KMS-11 (cell line): ENCODE measurements around the gene GLOD4.
A peak's percentile ranks its signal among the peaks of the same experiment; 100 is the strongest.
"Not testable (repeated sequence)": the region's sequence is repeated elsewhere in the genome, so short reads cannot be mapped to it uniquely, and the experiment has no call there.

Experiments
- H2AFZ ChIP-seq: fragments of 200-600 bp; sonication (generic); 2 replicates; pipeline ENCODE4 v1.6.1; 2016; ENCODE audit warnings: antibody characterized with exemption, mixed run types, low read depth
- H3K27ac ChIP-seq: fragments of 200-600 bp; sonication (generic); 2 replicates; pipeline ENCODE4 v1.6.1; 2016; ENCODE audit warnings: mild to moderate bottlenecking, mixed run types
- H3K27me3 ChIP-seq: fragments of 200-600 bp; sonication (generic); 2 replicates; pipeline ENCODE4 v1.6.1; 2017; ENCODE audit warnings: mild to moderate bottlenecking, low read depth, mixed run types, moderate library complexity; ENCODE audit not compliant: insufficient read depth
- H3K36me3 ChIP-seq: fragments of 200-600 bp; sonication (generic); 2 replicates; pipeline ENCODE4 v1.6.1; 2017; ENCODE audit warnings: mild to moderate bottlenecking, mixed run types; ENCODE audit not compliant: insufficient read depth
- H3K4me1 ChIP-seq: fragments of 200-600 bp; sonication (generic); 2 replicates; pipeline ENCODE4 v1.6.1; 2016; ENCODE audit warnings: mild to moderate bottlenecking, low read depth, mixed run types; ENCODE audit not compliant: poor library complexity, severe bottlenecking
- H3K4me2 ChIP-seq: fragments of 200-600 bp; sonication (generic); 2 replicates; pipeline ENCODE4 v1.7.0; 2016; ENCODE audit warnings: mild to moderate bottlenecking, mixed run types
- H3K4me3 ChIP-seq: fragments of 200-600 bp; sonication (generic); IDR thresholded peaks from 2 replicates; pipeline ENCODE4 v1.6.1; 2017; ENCODE audit warnings: low read depth, low read length, mixed read lengths; ENCODE audit not compliant: insufficient read depth
- H3K79me2 ChIP-seq: fragments of 200-600 bp; sonication (generic); 2 replicates; pipeline ENCODE4 v1.6.1; 2016; ENCODE audit warnings: low read depth, mixed run types; ENCODE audit not compliant: insufficient read depth
- H3K9ac ChIP-seq: fragments of 200-600 bp; sonication (generic); 2 replicates; pipeline ENCODE4 v1.6.1; 2016; ENCODE audit warnings: mild to moderate bottlenecking, mixed run types
- H4K20me1 ChIP-seq: fragments of 200-600 bp; sonication (generic); 2 replicates; pipeline ENCODE4 v1.6.1; 2016; ENCODE audit warnings: mild to moderate bottlenecking, mixed run types; ENCODE audit not compliant: insufficient read depth
- CTCF ChIP-seq: fragments of 200-600 bp; sonication (generic); conservative IDR thresholded peaks from 2 replicates; pipeline ENCODE4 v1.6.1; 2017; ENCODE audit warnings: low read depth, mild to moderate bottlenecking, antibody characterized with exemption, low read length, moderate library complexity, mixed read lengths

The GLOD4 gene

GRCh38 chr17:781805-782731, at the start of gene GLOD4, which contains the start of gene MRM3:
TSS of gene GLOD4 (minus strand) at chr17:782280. CDS start at chr17:782255, 25 bp downstream.
TSS of gene MRM3 (plus strand) at chr17:782353. CDS start at chr17:782379, 26 bp downstream.
- no peaks in the 10 kb centered on the region for H3K27me3 ChIP-seq
- peak within 1 kb of the TSS; percentile 67 for H3K4me3 ChIP-seq
- peak within 1 kb of the TSS; percentile 58 for H3K27ac ChIP-seq
- H3K9ac ChIP-seq, result peak within 1 kb of the TSS; percentile 76
- H3K36me3 ChIP-seq, result no peaks in the 10 kb centered on the region
- peaks cover 19% of the 10 kb centered on the region for H3K79me2 ChIP-seq
- no peaks in the 10 kb centered on the region for H4K20me1 ChIP-seq
- peak within 1 kb of the TSS; percentile 57 for H2AFZ ChIP-seq
- peaks cover 10% of the 10 kb centered on the region for H3K4me1 ChIP-seq
- H3K4me2 ChIP-seq, result peak within 1 kb of the TSS; percentile 89
- no peak for TF ChIP-seq CTCF

GRCh38 chr17:830950-831349, 48.9 kb upstream of the GLOD4 start:
- no peak for TF ChIP-seq CTCF
- H3K4me1 ChIP-seq, result no peaks in the 10 kb centered on the region
- H3K27me3 ChIP-seq, result peaks cover 14% of the 10 kb centered on the region; the same call in 1 of the 2 replicates
- no peaks in the 10 kb centered on the region for H4K20me1 ChIP-seq
- no peaks in the 10 kb centered on the region for H3K36me3 ChIP-seq
- no peak overlapping the region for H2AFZ ChIP-seq
- no peak overlapping the region for H3K4me3 ChIP-seq
- no peak overlapping the region for H3K4me2 ChIP-seq
- no peak overlapping the region for H3K27ac ChIP-seq
- no peaks in the 10 kb centered on the region for H3K79me2 ChIP-seq
- no peak overlapping the region for H3K9ac ChIP-seq

GRCh38 chr17:830381-830780, 48.3 kb upstream of the GLOD4 start:
- peaks cover 17% of the 10 kb centered on the region; the same call in 1 of the 2 replicates for H3K27me3 ChIP-seq
- no peaks in the 10 kb centered on the region for H3K36me3 ChIP-seq
- no peak overlapping the region for H2AFZ ChIP-seq
- no peak overlapping the region for H3K27ac ChIP-seq
- H3K9ac ChIP-seq, result no peak overlapping the region
- TF ChIP-seq CTCF, result no peak
- no peaks in the 10 kb centered on the region for H3K4me1 ChIP-seq
- H3K4me3 ChIP-seq, result no peak overlapping the region
- H3K79me2 ChIP-seq, result no peaks in the 10 kb centered on the region
- H3K4me2 ChIP-seq, result no peak overlapping the region
- no peaks in the 10 kb centered on the region for H4K20me1 ChIP-seq

GRCh38 chr17:829614-830013, 47.5 kb upstream of the GLOD4 start:
- not testable (repeated sequence) for H3K27ac ChIP-seq, H2AFZ ChIP-seq, H3K4me1 ChIP-seq, H3K36me3 ChIP-seq, H3K9ac ChIP-seq, H3K79me2 ChIP-seq, H3K4me2 ChIP-seq, H4K20me1 ChIP-seq, H3K4me3 ChIP-seq
- peaks cover 17% of the 10 kb centered on the region; the same call in 1 of the 2 replicates for H3K27me3 ChIP-seq

GRCh38 chr17:828761-829160, 46.7 kb upstream of the GLOD4 start:
- Histone ChIP-seq H3K4me1 (no peaks in the 10 kb centered on the region), H4K20me1 (no peaks in the 10 kb centered on the region), H3K27me3 (peaks cover 18% of the 10 kb centered on the region; the same call in 1 of the 2 replicates), H3K9ac (no peak overlapping the region), H3K27ac (no peak overlapping the region), H3K79me2 (no peaks in the 10 kb centered on the region), H2AFZ (no peak overlapping the region), H3K4me2 (no peak overlapping the region), H3K4me3 (no peak overlapping the region), H3K36me3 (no peaks in the 10 kb centered on the region)
- TF ChIP-seq CTCF, result no peak
